Activated naive CD4-positive, alpha-beta T cell treated with anti-CD3 and anti-CD28 coated beads, Interleukin-2, amount 50 U/mL, for 72 hours (primary cell): ENCODE results near the gene TP73. TPM values are rescaled to one million over a fixed set of nuclear protein-coding genes. Genes with fewer than 3 reads are reported as not detected.
A peak's percentile ranks its signal among the peaks of the same experiment; 100 is the strongest.

Source experiments
- ATAC-seq, 2 donors: fragments of 150-1000 bp; cut with Tn5 transposase; 2 replicates each; pipeline ENCODE4 v1.10.0; 2021; ENCODE audit warnings: mild to moderate bottlenecking in 2 of 2, moderate library complexity in 2 of 2
- DNase-seq, 2 donors: peaks; one replicate each; pipeline ENCODE4 v3.0.0; 2021 to 2022; ENCODE audit warnings: low spot score in 2 of 2
- H3K27ac Mint-ChIP-seq, 2 donors: one replicate each; pipeline ENCODE4 v1.8.0; 2022; ENCODE audit warnings: mild to moderate bottlenecking in 2 of 2, mixed read lengths in 2 of 2
- H3K36me3 Mint-ChIP-seq, 2 donors: one replicate each; pipeline ENCODE4 v1.8.0; 2022; ENCODE audit warnings: mixed read lengths in 2 of 2
- H3K9me3 Mint-ChIP-seq, 2 donors: one replicate each; pipeline ENCODE4 v1.8.0; 2022; ENCODE audit warnings: mixed read lengths in 2 of 2
- total RNA-seq, 2 donors: library from RNA; stranded (reverse); gene quantifications; one replicate each; pipeline ENCODE4 v1.2.3, GENCODE V29; 2022

Gene TP73
- total RNA-seq, 2 donors from 2014 or later: 0.30 to 0.39 TPM

- H3K27ac Mint-ChIP-seq: no peak overlapping the region
- no peak for DNase-seq
- peaks cover 0 to 8% of the 10 kb centered on the region in 2 donors for H3K36me3 Mint-ChIP-seq
- no peaks in the 10 kb centered on the region for H3K9me3 Mint-ChIP-seq
- ATAC-seq: no peak
These were observed 107.5 kb downstream of the TP73 start for GRCh38 chr1:3759796-3760195.

DNA sequence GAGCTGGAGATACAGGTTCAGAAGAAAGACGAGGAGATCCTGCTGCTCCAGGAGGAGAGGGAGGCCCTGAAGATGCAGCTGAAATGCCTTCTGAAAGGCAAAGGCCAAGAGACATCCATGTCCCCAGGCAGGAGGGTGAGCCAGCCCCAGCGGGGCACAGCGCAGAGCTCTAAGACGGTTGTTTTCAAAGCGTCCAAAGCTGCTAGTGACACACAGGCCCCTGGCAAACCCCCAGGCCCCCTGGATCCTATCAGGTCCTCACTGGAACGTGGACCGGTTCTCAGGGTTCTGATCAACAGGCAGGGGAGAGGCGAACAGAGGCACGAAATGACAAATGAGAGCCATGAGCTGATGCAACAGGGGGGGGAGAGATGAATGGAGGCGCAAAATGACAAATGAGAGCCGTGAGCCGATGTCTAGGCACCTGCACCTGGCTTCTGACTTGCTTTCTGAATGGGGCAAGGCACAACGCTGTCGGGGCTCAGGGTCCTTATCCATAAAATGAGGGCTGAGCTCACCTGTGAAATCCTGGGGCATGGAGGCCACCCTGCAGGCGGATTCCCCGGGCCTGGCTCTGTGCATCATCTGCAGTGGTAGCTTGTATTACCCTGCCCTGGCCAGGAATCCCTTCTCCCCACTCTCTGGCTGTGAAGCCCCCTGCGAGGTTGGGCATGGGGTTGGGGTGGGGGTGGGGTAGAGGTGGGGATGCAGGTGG is 109.1 kb downstream of the TP73 start:
- no peaks in the 10 kb centered on the region for H3K9me3 Mint-ChIP-seq
- DNase-seq: no peak
- ATAC-seq: no peak
- H3K27ac Mint-ChIP-seq: no peak overlapping the region
- peaks cover 0 to 8% of the 10 kb centered on the region in 2 donors for H3K36me3 Mint-ChIP-seq

GRCh38 chr1:3762151-3762872 is 110.0 kb downstream of the TP73 start:
- H3K9me3 Mint-ChIP-seq: no peaks in the 10 kb centered on the region
- no peak overlapping the region for H3K27ac Mint-ChIP-seq
- DNase-seq: no peak
- no peak for ATAC-seq
- H3K36me3 Mint-ChIP-seq: peaks cover 0 to 8% of the 10 kb centered on the region in 2 donors

GRCh38 chr1:3762873-3763228 is 110.5 kb downstream of the TP73 start:
- Mint-ChIP-seq H3K36me3 (peaks cover 0 to 8% of the 10 kb centered on the region in 2 donors), H3K9me3 (no peaks in the 10 kb centered on the region), H3K27ac (no peak overlapping the region)
- ATAC-seq (no peak), DNase-seq (no peak)

- H3K9me3 Mint-ChIP-seq: no peaks in the 10 kb centered on the region
These were observed 111.2 kb downstream of the TP73 start for GRCh38 chr1:3763351-3764125.

DNA sequence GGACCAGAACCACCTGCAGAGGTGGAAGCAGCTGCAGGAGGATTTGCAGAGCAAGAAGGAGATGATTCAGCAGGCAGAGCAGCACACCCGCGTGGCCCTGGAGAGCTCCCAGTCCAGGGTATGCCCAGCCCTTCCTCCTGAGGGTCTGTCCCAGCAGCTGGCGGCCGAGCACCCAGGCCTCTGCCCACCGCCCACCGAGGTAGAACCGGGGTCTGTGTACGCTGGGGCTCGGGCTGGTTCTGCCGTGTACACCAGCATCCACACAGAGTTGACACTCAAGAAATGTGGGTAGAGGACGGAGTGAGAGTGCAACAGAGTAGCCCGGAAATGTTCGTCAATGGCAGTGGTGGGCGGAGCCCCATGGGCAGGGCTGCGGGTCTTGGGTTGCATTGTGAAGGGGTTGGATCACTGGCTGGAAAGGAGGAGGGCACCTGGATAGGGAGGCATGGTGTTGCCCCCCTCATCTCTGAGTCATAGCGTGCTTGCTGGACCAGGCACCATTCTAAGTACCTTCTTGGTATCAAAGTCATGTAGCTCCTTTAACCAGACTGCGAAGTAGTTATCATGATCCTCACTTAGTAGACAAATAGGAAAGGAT is 115.1 kb downstream of the TP73 start:
- DNase-seq (no peak), ATAC-seq (no peak)
- H3K9me3 Mint-ChIP-seq: no peaks in the 10 kb centered on the region
- no peak overlapping the region for H3K27ac Mint-ChIP-seq
- H3K36me3 Mint-ChIP-seq: no peaks in the 10 kb centered on the region

More at GRCh38 chr1:3763351-3764125, 111.2 kb downstream of the TP73 start:
- ATAC-seq (no peak), DNase-seq (no peak)
- H3K27ac Mint-ChIP-seq: no peak overlapping the region
- H3K36me3 Mint-ChIP-seq: peaks cover 0 to 8% of the 10 kb centered on the region in 2 donors

GRCh38 chr1:3768811-3769390 is 116.6 kb downstream of the TP73 start:
- Mint-ChIP-seq H3K36me3 (no peaks in the 10 kb centered on the region), H3K9me3 (no peaks in the 10 kb centered on the region), H3K27ac (no peak overlapping the region)
- DNase-seq: no peak
- ATAC-seq: no peak

GRCh38 chr1:3770047-3770765 is 117.9 kb downstream of the TP73 start:
- no peaks in the 10 kb centered on the region for H3K9me3 Mint-ChIP-seq
- no peak for DNase-seq
- no peak overlapping the region for H3K27ac Mint-ChIP-seq
- H3K36me3 Mint-ChIP-seq: no peaks in the 10 kb centered on the region
- ATAC-seq: no peak

DNA sequence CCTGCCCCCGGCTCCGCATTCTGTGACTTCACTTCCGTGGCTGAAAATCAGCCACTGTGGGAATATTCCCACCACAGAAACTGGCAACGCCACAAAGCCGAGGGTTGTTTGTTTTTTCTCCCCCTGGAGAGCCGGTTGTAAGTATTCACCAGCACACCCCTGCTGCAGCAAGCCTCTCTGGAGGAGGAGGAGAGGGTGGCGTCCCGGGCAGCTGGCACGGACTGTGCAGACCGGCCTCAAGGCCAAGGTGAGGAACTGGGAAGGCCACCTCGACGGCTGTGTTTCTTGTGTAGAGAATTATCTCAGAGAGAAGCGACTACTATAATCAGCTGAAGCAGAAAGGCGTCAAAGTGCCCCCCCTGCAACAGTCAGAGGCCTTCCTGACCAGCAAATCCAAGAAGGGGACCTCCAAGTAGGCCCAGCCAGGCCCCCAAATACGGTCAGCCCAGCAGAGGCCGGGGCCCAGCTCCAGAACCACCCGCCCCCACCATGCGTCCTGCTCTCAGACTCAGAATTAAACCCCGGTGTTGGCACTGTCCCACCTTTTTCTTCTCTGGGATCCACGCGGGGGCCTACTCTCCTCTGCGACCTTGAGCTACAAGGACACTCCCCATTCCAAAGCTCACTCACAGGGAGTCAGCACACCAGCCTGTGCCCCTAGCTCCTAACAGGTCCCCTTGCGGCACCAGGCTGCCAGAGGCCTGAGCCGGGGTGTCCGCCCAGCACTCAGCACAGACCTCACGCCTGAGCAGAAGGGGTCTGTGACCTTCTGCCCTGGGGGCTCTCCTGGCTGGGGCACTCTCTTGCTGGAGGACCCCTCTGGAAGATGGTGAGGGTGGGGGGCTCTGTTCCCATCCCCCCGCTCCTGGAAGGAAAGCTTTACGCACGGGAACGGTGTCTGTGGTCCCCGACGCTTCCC is 119.1 kb downstream of the TP73 start:
- Mint-ChIP-seq H3K36me3 (no peaks in the 10 kb centered on the region), H3K9me3 (no peaks in the 10 kb centered on the region), H3K27ac (peak overlapping the region in 1 of 2 donors; percentile 74)
- DNase-seq (no peak), ATAC-seq (no peak)

DNA sequence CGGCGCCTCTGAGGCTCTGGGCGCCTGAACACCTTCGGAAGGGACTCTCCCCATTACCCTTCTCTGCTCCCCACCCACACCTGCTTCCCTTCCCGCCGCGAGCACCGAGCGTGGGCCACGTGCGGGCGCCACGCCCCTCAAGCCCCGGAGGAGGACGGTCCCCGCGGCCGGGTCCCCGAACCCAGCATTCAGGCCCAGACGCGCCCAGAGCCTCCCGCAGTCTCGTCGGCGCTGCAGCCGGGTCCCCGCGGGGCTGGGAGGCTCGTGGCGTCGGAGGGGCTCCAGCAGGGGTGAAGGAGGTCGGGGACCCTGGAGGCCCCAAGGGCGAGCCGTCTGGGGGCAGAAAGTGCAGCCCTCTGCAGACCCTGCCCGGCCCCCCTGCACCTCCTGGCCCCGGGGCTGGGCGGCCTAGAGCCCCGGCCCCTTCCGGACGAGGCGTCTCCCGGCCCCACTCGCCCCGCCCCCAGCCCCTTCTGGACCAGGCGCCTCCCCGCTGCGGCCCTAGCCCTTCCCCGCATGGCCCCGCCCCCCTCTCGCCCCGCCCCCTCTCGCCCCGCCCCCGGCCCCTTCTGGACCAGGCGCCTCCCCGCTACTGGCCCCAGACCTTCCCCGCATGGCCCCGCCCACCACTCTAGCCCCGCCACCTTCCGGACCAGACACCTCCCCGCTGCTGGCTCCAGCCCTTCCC is 119.9 kb downstream of the TP73 start:
- ATAC-seq: peak; percentile 81 to 85
- peak; percentile 85 to 89 for DNase-seq
- peak overlapping the region in 1 of 2 donors; percentile 74 for H3K27ac Mint-ChIP-seq
- H3K36me3 Mint-ChIP-seq: no peaks in the 10 kb centered on the region
- H3K9me3 Mint-ChIP-seq: no peaks in the 10 kb centered on the region

- H3K36me3 Mint-ChIP-seq: no peaks in the 10 kb centered on the region
- H3K27ac Mint-ChIP-seq: peak within 1 kb of the TSS in 1 of 2 donors; percentile 74
- DNase-seq (peak in 1 of 2 donors; percentile 21), ATAC-seq (no peak)
- no peaks in the 10 kb centered on the region for H3K9me3 Mint-ChIP-seq
These were observed 120.6 kb downstream of the TP73 start, which contains the start of gene SMIM1 for GRCh38 chr1:3772715-3773571. TSS of gene SMIM1 (plus strand) at chr1:3772749. CDS start at chr1:3775374, 2,625 bp downstream.

DNA sequence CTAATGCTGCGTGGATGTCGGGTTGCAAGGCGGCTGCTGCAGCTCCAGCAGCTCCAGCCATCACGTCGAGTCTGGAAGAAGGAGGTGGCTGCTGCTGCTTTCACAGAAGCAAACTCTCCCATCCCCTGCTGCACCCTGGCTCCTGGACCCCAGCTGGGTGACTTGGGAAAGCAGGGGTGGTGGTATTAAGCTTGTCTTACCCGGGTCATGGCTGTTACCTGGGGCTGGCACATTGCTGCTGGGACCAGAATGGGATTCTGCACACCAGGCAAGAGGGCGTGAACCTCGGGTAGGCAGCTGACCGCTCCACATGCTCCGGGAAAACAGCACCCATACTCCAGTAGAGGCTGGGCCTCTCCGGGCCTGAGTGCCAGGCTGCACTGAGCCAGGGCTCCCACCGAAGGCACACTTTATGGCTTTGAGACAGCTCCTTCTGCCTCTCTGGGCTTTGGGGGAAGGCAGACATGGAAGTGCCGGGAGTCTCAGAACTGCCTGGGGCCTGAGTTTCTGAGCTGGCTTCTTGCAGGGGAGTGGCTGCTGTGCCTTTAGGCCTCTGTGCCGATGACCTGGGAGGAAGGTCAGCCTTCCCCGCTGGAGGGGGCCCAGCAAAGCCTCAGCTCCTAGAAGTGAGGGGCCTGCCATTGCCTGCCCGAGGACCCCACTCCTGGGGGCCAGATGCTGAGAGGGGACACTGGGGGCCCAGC is 121.4 kb downstream of the TP73 start:
- Mint-ChIP-seq H3K36me3 (no peaks in the 10 kb centered on the region), H3K27ac (no peak overlapping the region), H3K9me3 (no peaks in the 10 kb centered on the region)
- ATAC-seq: no peak
- no peak for DNase-seq

DNA sequence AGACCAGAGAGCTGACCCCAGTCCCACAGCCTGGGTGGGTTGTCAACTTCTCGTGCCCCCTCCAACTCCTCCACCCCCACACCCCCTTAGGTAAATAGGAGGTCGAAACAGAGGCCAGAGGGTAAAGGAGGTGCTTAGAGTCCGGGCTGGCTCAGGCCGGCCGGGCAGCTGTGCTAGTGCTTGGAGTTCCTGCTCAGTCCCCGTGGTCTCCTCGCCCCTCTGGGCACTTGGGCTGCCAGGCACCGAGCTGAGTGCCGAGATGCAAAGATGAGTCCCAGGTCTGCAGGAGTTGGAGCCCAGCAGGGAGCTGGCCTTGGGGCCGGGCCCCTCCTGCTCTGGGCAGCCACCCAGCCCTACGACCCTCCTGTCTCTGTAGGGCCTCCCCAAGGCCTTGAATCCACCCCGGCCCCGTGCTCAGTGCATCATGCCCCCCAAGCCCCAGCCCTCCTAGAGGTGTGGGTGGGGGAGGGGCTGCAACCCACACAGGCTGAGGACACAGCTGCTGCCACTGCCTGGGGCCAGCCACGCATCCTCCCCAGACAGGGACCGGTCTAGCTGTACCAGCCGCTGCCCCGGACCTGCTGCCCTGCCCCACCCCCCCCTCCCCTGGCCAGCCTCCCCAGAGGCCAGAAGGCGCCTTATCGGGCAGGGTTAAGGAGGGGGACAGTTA is 122.1 kb downstream of the TP73 start:
- ATAC-seq (no peak), DNase-seq (no peak)
- H3K27ac Mint-ChIP-seq: no peak overlapping the region
- no peaks in the 10 kb centered on the region for H3K9me3 Mint-ChIP-seq
- no peaks in the 10 kb centered on the region for H3K36me3 Mint-ChIP-seq
